OCI-M2 (cell line): ENCODE results near the gene HELZ.
"Not testable (repeated sequence)": the region's sequence is repeated elsewhere in the genome, so short reads cannot be mapped to it uniquely, and the experiment has no call there.

Source experiments
- DNase-seq: peaks from one replicate; lab custom pipeline; 2025; ENCODE audit not compliant: unreplicated experiment; lab: John Stamatoyannopoulos, UW

HELZ gene

DNA sequence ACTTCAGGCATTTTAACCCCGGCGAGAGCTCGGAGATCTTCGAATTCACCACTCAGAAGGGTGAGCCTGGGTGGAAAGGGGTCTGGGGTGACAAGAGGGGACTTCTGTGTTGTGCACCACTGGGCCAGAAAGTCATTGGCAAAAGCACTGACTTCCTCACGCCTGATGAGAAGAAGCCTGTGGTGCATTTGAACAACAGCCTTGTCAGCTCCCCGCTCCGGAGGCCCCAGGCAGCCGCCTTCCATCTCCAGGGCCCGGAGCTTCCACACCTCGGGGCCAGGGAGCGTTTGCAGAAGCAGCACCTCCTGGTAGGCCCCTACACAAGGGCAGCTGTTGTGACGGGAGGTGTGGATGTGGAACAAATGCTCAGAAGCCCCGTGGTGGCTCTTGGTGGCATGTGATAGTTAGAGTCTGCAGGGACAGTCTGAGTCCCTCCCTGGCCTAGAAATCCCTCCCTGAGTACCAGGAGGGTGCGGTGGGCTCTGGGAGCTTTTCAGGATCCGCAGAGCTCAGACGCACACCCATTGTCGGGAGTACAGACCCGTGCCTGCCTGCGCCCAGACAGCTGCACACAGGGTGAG lies 190.9 kb downstream of the HELZ start:
- no peak for DNase-seq

DNA sequence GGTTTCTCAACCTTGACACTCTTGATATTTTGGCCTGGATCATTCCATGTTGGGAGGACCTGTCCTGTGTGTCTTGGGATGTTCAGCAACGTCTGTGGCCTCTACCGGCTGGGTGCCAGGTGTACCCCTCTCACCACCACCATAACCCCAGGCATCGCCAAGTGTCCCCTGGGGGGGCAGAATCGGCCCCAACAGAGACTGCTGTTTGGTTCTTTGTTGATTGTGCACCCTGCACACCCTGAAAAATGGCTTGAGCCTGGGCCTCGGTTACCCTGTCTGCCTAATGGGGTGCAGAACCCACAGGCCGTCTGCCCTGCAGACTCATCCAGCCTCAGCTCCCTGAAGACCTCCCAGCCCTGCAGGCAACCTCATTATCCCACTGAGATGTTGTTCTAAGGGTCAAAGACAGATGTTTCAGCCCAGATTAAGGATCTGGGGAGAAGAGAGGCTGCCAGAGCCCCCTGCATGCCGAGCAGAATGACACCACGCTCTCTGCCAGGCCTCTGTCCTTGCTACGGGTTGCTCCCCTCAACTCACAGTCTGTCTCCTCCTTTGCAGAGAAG lies 191.5 kb downstream of the HELZ start:
- DNase-seq, result no peak

DNA sequence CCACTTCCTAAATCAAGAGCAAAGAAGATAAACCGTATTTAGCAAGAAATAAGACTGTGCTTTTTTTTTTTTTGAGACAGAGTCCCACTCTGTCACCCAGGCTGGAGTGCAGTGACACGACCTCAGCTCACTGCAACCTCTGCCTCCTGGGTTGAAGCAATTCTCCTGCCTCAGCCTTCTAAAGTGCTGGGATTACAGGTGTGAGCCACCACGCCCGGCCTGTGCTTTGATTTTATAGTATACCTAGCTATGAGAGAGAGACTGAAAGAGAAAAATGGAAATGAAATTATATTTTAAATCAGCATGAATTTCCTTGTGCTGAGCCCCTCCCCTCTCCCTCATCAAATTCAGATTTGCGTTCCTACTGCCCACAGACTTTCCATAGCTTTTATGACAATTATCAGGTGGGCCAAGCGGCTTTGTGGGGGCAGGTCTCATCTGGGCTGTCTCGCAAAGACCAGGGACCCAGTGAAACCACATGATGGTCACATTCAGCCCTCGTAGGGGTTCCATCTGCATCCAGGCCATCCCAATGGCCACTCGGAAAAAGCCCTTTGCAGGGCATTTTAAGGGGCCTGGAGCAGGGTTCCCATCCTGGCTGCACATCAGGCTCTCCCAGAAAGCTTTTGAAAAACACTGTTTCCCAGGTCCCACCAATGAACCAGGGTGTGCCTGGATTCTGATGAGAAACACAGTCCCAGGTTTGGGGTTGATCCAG lies 192.1 kb downstream of the HELZ start:
- DNase-seq, result no peak

DNA sequence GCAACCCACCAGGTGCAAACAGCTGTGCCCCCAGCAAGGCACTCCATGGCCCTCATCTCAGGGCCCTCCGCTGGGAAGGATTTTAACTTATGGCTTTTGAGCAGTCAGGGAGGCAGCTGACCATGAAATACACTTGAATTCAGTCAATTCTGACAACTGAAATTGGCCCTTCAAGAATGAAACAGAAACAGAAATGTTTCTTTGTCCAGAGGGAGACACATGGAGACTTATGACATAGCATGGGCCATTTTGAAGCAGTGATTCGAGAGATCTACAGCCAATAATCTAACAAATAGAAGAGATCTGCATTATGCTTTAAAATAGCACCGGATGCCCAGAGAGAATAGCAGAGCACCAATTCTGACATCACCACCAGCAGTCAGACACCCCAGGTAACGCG lies 193.2 kb downstream of the HELZ start:
- no peak for DNase-seq

DNA sequence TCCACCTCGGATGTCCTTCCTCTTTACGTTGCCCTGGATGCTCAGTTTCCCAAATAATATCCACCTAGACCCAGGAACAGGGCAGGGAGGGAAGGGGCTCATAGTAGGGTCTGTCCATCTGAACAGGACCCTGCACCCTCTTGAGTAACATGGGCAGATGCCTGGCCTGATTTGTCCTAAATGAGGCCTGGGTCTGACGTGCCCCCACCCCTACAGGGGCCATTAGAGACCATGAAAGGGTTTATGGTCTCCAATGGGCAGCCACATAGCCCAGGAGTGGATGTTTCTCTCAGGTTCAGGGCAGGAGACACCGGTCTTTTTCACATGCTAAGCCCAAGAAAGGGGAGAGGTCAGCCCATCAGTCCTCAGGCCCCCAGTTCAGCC lies 193.8 kb downstream of the HELZ start:
- no peak for DNase-seq

DNA sequence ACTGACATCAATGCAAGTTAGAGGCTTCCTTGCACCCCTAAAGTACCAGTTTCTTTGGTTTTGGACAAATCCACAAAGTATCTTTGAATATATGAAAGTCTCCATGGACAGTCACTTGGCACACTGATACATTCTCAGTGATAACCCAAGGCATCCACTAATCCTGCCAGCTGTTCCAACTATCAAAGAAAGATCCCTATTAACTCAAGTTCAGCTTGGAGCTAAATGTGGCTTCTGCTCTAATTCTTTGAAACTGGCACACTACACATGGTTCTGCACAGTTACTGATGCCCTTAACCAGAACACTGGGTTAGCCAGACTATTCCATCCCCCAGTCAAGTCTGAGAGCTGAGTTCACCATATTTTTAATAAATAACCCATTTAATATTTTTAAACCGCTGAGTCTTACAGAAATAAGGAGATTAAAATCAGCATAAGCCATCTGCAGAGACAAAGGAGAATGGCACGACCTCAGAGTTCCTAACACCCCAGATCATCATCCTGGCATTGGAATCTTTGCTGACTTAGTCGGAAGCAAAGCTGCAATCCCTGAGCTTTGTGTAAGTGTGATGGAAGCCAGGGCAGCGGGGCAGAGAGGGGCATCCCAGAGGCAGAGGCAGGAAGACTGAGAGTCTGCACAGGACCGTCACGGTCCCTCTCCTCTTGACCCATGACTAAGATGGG lies 194.4 kb downstream of the HELZ start:
- DNase-seq, result no peak

DNA sequence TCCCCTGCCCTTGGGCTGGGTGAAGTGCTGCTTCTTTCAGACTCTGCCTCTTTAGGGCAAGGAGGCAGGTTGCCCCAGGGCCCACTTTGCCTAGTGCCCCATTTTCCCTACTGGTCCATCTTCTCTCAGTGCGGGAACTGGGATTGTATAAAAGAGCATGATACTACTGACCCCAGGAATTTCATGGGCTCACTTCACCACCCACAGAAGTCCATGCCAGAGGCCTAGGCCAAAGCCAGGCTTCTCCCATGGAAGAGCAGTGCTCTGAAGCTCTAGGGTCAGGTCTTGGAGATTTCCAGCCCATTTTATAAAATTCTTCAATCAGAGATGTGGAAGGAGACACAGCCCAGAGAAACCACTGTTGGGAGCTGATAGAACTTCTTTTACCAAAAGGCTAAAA lies 194.9 kb downstream of the HELZ start:
- DNase-seq, result no peak

DNA sequence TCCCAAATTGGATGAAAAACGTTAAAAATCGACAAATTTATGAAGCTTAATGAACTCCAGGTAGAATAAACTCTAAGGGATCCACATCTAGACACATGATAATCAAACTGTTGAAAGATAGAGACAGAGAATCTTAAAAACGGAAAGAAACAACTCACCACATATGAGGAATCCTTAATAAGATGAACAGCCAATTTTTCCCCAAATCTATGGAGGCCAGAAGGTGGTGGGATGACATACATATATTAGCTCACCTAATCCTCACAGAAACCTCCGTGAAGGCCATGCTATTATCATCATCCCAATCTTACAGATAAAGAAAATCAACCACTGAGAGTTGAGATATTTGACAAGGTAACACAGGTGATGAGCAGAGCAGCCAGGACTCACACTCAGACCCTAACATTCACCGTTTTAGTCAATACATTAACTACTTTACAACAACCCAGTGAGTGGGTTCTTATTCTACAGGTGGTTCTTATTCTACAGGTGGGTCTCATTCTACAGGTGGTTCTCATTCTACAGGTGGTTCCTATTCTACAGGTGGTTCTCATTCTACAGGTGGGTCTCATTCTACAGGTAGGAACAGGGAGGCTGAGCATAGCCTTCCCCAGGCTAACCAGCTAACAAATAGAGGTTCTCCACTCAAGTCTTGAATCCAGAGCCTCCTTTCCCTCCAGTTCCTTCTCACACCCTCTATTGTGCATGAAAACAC lies 195.8 kb downstream of the HELZ start:
- DNase-seq, result no peak

DNA sequence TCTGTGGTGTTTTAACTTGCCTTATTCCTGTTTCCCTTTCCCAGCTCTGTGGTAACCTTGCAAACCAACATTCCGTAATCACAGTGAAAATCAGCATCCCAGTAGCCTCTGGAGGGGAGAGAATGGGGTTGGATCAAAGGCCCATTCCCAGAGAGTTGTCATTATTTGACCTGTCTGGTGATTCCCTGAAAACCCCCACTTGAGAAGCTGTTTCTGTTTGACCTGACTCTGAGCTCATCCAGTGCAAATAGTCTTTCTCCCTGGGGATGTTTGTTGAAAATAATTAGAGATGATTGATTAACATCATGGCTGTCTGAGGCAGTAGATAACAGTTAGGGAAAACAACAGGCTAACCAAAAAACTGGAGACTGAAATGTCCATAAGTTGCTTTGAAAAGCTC lies 197.6 kb downstream of the HELZ start:
- no peak for DNase-seq

DNA sequence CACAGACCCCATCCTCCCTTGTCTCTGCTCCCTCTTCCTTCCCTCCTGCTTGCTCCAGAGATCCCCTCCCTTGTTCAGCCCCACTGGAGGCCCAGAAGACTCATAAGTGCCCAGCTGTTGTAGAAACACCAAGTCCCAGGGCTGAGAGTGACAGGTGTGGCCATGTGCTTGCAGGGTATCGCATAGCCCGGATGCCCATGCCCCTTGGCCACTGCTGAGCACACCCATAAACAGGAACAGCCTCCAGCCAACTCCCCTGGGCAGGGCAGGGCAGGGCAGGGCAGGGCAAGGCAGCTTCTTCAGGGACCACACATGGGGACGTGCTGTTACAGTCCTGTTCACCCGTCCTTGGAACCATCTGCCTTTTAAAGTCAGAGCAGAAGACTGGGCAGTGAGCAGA lies 198.6 kb downstream of the HELZ start:
- no peak for DNase-seq

DNA sequence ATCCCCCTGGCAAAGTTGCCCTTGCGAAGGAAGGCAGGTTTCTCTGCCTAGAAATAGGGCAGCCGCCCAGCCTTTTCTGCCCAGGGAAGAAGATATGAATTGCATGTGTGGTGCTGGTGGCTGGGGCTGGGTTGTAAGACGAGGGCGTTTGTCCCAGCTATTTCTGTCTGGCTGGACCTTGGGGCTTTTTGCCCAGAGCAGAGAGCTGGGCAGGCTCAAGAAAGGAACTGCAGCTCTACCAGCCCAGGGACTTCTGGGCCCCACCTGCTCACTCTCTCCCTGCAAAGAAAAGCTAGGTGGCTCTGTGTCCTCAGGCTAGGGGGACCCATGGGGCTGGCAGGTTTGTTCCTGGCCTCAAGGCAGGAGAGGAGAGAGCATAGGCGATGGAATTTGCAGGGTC lies 200.1 kb downstream of the HELZ start:
- DNase-seq, result no peak

DNA sequence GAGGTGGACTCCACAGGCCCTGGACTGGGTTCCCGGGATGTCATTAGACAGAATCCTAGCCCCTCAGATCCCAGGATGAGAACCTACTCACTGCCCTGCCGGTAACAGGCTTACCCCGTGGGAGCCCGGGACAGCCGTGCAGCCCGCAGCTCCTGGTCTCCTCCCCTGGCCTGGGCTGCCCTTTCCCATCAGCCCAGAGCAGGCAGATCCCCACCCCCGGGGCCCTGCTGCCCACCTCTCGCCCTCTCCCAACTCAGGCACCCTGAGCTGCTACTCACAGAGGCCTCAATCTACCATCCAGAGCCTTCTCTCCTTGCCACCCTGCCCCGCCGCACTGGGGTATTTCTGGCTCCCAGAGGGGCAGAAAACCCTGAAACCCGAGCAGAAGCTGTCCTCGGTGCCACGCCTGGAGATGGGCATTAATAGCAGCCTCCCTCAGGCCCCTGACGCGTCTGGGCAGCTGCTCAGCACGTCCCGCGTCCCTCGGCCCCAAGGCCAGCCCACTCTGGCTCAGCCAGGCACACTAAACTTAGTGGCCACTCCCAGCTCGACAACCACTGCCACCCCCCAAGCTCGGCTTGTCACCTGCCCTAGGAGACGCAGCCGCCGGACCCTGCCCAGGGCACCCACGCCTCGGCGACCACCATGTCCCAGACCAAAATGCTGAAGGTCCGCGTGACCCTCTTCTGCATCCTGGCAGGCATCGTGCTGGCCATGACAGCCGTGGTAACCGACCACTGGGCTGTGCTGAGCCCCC lies 200.8 kb downstream of the HELZ start, which contains the start of gene CACNG1:
TSS of gene CACNG1 (plus strand) at position 539 of the 757 bp plus-strand sequence. CDS start at position 646, 107 bp downstream.
- DNase-seq, result no peak

DNA sequence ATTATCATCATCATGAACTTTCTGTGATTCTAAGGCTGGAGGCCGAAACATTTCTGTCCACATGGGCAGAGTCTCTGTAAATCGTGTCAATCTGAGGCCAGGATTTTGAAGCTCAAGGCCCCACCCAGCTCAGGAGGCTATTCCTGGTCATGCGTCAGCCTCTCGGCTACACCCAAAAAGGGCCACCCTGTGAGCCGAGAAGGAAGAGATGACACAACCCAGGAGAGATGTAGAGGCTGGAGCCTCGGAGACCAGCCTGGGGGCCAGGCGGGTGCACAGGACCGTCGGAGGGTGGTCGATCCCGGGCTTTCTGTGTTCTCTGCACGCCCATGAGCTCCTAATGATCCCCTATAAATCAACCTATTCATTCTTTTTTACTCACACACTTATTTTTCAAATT lies 201.7 kb downstream of the HELZ start:
- no peak for DNase-seq

DNA sequence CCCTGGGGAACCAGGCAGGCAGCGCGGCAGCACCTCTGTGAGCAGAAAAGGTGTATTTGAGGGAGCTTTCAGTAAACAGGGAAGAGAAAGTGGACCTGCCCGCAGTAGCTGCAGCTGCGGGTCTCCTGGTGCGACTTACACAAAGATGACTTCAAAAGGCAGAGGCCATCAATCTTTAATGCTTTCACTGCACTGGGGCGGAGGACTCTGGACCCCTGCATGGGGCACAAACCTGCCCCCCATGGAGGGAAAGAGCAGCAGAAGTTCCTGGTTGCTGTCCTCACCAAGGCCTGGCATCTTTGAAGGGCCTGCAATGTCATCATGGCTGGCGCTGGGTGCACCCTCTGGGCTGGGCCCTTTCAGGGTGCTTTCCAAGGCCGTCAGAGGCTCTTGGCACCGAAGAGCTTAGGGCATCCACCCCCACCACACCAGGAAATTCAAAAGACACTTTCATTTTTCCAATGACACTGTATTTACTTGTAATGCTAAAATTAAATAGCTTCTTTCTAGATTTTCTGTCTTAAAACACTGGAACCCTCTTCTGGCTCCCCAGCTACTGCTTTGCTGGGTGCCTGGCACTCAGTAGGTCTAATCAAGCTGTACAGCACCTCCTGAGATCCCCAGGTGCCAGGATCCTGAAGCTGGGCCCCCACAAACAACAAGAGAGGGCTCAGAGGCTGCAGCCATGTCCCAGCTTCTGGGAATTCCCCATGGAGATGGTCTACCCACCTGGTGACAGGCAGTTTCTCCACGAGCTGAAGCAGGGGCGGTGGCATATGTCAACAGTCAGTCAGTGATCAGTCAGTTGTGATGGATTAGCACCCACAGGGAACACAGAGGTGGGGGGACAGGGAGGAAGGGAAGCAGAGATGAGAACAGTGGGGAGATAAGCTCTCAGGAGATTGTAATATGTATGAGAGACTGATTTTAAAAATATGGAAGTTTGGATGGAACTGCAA lies 202.8 kb downstream of the HELZ start:
- no peak for DNase-seq

DNA sequence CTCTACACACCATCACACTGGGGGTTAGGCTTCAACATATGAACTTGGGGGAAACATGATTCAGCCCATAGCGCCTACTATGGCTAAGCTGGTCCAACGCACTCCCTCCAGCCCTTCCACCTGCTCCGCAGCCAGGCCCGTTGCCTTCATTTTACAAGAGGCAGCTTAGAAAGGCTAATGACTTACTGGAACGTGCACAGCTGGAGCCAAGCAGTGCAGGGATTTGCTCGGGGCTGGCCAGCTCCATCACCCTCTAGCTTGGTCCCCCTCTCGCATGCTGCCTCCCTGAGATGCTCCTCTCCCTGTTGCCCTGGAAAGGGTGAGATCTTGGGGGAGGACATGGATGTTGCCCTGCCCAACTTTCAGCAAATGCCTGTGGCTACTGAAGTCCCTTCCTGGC lies 203.5 kb downstream of the HELZ start:
- DNase-seq, result no peak

DNA sequence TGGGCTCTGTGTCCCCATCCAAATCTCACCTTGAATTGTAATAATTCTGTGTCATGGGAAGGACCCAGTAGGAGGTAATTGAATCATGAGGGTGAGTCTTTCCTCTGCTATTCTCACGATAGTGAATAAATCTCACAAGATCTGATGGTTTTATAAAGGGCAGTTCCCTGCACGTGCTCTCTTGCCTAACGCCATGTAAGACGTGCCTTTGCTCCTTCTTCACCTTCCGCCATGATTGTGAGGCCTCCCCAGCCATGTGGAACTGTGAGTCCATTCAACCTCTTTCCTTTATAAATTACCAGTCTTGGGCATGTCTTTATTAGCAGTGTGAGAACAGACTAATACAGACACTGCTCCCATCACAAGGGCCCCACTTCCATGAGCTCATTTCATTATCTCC lies 203.9 kb downstream of the HELZ start:
- not testable (repeated sequence) for DNase-seq

DNA sequence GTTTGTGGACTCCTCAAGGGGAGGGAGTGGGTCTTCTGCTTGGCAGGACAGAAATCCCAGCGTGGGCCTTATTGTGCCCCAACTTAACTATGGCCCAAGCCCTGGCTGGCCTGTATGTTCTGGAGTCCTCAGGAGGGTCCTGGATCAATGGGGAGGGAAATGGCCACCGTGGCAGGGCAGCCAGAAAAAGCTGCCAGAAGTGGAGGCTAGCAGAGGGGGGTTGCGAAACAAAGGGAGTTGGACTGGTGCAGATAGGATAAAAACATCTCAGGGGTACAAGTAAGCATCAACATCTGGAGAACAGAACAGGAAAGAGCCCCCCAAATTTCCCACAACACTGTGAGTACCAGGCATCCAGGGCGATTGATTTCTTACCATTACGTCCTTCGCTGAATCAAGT lies 204.3 kb downstream of the HELZ start:
- DNase-seq, result no peak

DNA sequence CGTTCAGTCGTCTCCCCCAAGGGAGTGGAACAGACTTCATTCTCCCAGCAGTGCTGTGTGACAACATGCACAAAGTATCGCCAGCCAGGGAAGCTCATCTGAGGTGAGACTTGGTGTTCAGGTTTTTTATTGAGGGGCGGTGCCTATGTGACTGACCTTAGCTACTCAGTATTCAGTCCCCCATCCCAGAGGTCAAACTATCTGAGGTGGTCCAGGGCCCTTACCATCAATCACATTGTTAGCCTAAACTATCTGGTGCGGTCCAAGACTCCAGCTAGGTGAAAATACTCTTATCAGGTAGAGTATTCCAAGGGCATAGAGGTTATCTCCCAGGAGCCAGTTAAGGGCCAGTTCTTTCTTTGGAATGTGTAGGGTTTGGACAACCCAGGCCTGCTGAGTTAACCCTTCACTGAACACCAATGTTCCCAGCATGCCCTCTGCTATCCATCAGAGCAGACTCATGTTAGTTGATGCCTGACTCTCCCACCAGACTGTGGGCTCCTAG lies 206.1 kb downstream of the HELZ start:
- no peak for DNase-seq
